CD4-positive, alpha-beta T cell treated with Interleukin-6 for 4 hours (primary cell): ENCODE data around the gene ACTBL2.
"Not testable (repeated sequence)": the region's sequence is repeated elsewhere in the genome, so short reads cannot be mapped to it uniquely, and the experiment has no call there.

Experiments used
- DNase-seq: peaks from one replicate; pipeline ENCODE4 v3.0.0-alpha.2; 2020; ENCODE audit warnings: mixed read lengths

The ACTBL2 gene

GRCh38 chr5:57482671-57483106, at the start of gene ACTBL2:
TSS of gene ACTBL2 (minus strand) at chr5:57482811. CDS start at chr5:57482707, 104 bp downstream.
- DNase-seq: no peak

GRCh38 chr5:57531333-57531732, 48.7 kb upstream of the ACTBL2 start:
- no peak for DNase-seq

- DNase-seq: no peak
Observed at GRCh38 chr5:57529864-57530263, 47.3 kb upstream of the ACTBL2 start.

- no peak for DNase-seq
Observed at GRCh38 chr5:57527870-57528269, 45.3 kb upstream of the ACTBL2 start.

GRCh38 chr5:57524348-57525060, 41.9 kb upstream of the ACTBL2 start:
- DNase-seq: no peak

GRCh38 chr5:57522477-57522876, 39.9 kb upstream of the ACTBL2 start:
- DNase-seq: not testable (repeated sequence)

- not testable (repeated sequence) for DNase-seq
Observed at GRCh38 chr5:57518415-57518814, 35.8 kb upstream of the ACTBL2 start.

GRCh38 chr5:57517250-57517649, 34.6 kb upstream of the ACTBL2 start:
- DNase-seq: no peak

GRCh38 chr5:57513785-57514184, 31.2 kb upstream of the ACTBL2 start:
- DNase-seq: no peak

GRCh38 chr5:57511321-57511720, 28.7 kb upstream of the ACTBL2 start:
- no peak for DNase-seq

GRCh38 chr5:57509501-57510260, 27.1 kb upstream of the ACTBL2 start:
- DNase-seq: no peak

- no peak for DNase-seq
Observed at GRCh38 chr5:57508211-57508610, 25.6 kb upstream of the ACTBL2 start.

- no peak for DNase-seq
Observed at GRCh38 chr5:57505272-57506200, 22.9 kb upstream of the ACTBL2 start.

GRCh38 chr5:57504357-57504756, 21.7 kb upstream of the ACTBL2 start:
- no peak for DNase-seq

GRCh38 chr5:57503433-57503832, 20.8 kb upstream of the ACTBL2 start:
- DNase-seq: no peak

- DNase-seq: no peak
Observed at GRCh38 chr5:57501414-57502201, 19.0 kb upstream of the ACTBL2 start.

- peak; percentile 19 for DNase-seq
Observed at GRCh38 chr5:57499262-57500050, 16.8 kb upstream of the ACTBL2 start.

- DNase-seq: no peak
Observed at GRCh38 chr5:57497733-57498132, 15.1 kb upstream of the ACTBL2 start.

- DNase-seq: peak; percentile 31
Observed at GRCh38 chr5:57495285-57496086, 12.9 kb upstream of the ACTBL2 start.
